Upper lobe of right lung (tissue), 1 donor: ENCODE results near the gene PPP6C. TPM values are rescaled to one million over a fixed set of nuclear protein-coding genes. Genes with fewer than 3 reads are reported as not detected.
"Not testable (repeated sequence)": the region's sequence is repeated elsewhere in the genome, so short reads cannot be mapped to it uniquely, and the experiment has no call there.

Experiments
- ATAC-seq: fragments of 200-7000 bp; cut with Tn5 transposase; one replicate; pipeline ENCODE4 v1.9.1; 2020; ENCODE audit warnings: mild to moderate bottlenecking, moderate library complexity
- DNase-seq: peaks from one replicate; pipeline ENCODE4 v3.0.0-alpha.2; 2020
- H3K27ac ChIP-seq: fragments of 200-600 bp; one replicate; pipeline ENCODE4 v1.8.0; 2022
- H3K27me3 ChIP-seq: fragments of 200-600 bp; one replicate; pipeline ENCODE4 v1.8.0; 2022; ENCODE audit warnings: mild to moderate bottlenecking
- H3K36me3 ChIP-seq: fragments of 200-600 bp; one replicate; pipeline ENCODE4 v1.8.0; 2022
- H3K4me1 ChIP-seq: fragments of 200-600 bp; one replicate; pipeline ENCODE4 v1.8.0; 2022
- H3K4me3 ChIP-seq: fragments of 200-600 bp; one replicate; pipeline ENCODE4 v1.8.0; 2022; ENCODE audit warnings: mild to moderate bottlenecking
- H3K9me3 ChIP-seq: fragments of 200-600 bp; one replicate; pipeline ENCODE4 v1.8.0; 2022
- CTCF ChIP-seq: fragments of 200-600 bp; IDR thresholded peaks from one replicate; pipeline ENCODE4 v1.8.0; 2022; ENCODE audit warnings: antibody characterized with exemption
- intact Hi-C: fragments of 100-400 bp; cut with DNase I; formaldehyde crosslinking; loops from one replicate; pipeline ENCODE4 v1.11.0; 2022
- total RNA-seq: library from RNA; stranded (reverse); fragmentation: NEBNext Ultra II Directional; extraction: Animal tissue kit (Norgen Biotek cat#: 25700); gene quantifications from one replicate; pipeline ENCODE4 v1.2.1, GENCODE V29; 2021
- donor health status: DM: no; HTN: yes; CAD: no; lungs with severe emphysema.

Gene PPP6C
- total RNA-seq, 1 donor from 2014 or later, result 42.2 TPM

GRCh38 chr9:125172031-125172755 lies 17.4 kb downstream of the PPP6C start:
- TF ChIP-seq CTCF, result no peak
- Histone ChIP-seq H3K9me3 (no peaks in the 10 kb centered on the region), H3K4me1 (peaks cover 19% of the 10 kb centered on the region), H3K4me3 (no peak overlapping the region), H3K27me3 (no peaks in the 10 kb centered on the region), H3K36me3 (peaks cover 36% of the 10 kb centered on the region), H3K27ac (no peak overlapping the region)
- ATAC-seq (peak; percentile 20), DNase-seq (no peak)
- intact Hi-C loops, result no loop called here

GRCh38 chr9:125169895-125170294 lies 19.7 kb downstream of the PPP6C start:
- intact Hi-C loops, result no loop called here

GRCh38 chr9:125166762-125167161 lies 22.8 kb downstream of the PPP6C start:
- no peak for DNase-seq
- no peak for TF ChIP-seq CTCF
- intact Hi-C loops, result no loop called here
- H3K27ac ChIP-seq, result no peak overlapping the region
- ATAC-seq, result no peak
- peaks cover 28% of the 10 kb centered on the region for H3K36me3 ChIP-seq
- H3K27me3 ChIP-seq, result no peaks in the 10 kb centered on the region
- H3K4me3 ChIP-seq, result no peak overlapping the region
- no peaks in the 10 kb centered on the region for H3K9me3 ChIP-seq
- peaks cover 5% of the 10 kb centered on the region for H3K4me1 ChIP-seq

More at GRCh38 chr9:125169895-125170294, 19.7 kb downstream of the PPP6C start:
- no peaks in the 10 kb centered on the region for H3K27me3 ChIP-seq
- H3K36me3 ChIP-seq, result peaks cover 33% of the 10 kb centered on the region
- H3K9me3 ChIP-seq, result no peaks in the 10 kb centered on the region
- no peak for ATAC-seq
- peaks cover 19% of the 10 kb centered on the region for H3K4me1 ChIP-seq
- no peak overlapping the region for H3K27ac ChIP-seq
- no peak for DNase-seq
- H3K4me3 ChIP-seq, result no peak overlapping the region
- no peak for TF ChIP-seq CTCF

DNA sequence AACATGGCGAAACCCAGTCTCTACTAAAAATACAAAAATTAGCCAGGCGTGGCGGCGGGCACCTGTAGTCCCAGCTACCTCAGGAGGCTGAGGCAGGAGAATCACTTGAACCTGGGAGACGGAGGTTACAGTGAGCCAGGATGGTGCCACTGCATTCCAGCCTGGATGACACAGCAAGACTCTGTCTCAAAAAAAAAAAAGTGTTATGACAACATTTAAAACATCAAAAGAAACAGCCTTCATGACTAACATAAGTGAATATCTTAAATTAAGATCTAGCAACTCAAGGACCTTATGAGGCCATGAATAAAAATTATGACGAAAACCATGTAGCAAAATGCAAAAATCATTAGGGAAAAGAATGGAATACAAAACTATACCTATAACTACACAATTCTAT lies 26.7 kb downstream of the PPP6C start:
- H3K4me3 ChIP-seq, H3K36me3 ChIP-seq, DNase-seq, H3K27me3 ChIP-seq, intact Hi-C loops, ATAC-seq, H3K27ac ChIP-seq, H3K9me3 ChIP-seq: not testable (repeated sequence)
- H3K4me1 ChIP-seq, result peaks cover 19% of the 10 kb centered on the region

- Histone ChIP-seq H3K9me3 (no peaks in the 10 kb centered on the region), H3K27me3 (no peaks in the 10 kb centered on the region), H3K36me3 (peaks cover 11% of the 10 kb centered on the region), H3K4me1 (peaks cover 19% of the 10 kb centered on the region), H3K27ac (peak overlapping the region; percentile 38), H3K4me3 (no peak overlapping the region)
- intact Hi-C loops, result no loop called here
- no peak for DNase-seq
- TF ChIP-seq CTCF, result no peak
- peak; percentile 63 for ATAC-seq
These were observed 28.2 kb downstream of the PPP6C start for GRCh38 chr9:125161284-125161918.

- TF ChIP-seq CTCF, result no peak
- Histone ChIP-seq H3K27me3 (no peaks in the 10 kb centered on the region), H3K4me1 (peaks cover 19% of the 10 kb centered on the region), H3K4me3 (no peak overlapping the region), H3K27ac (peak overlapping the region; percentile 38), H3K9me3 (no peaks in the 10 kb centered on the region), H3K36me3 (peaks cover 18% of the 10 kb centered on the region)
- DNase-seq, result no peak
- no peak for ATAC-seq
- intact Hi-C loops, result no loop called here
These were observed 28.9 kb downstream of the PPP6C start for GRCh38 chr9:125160750-125161149.
